ENCODE measurements around the gene TNF.

The TNF gene

DNA sequence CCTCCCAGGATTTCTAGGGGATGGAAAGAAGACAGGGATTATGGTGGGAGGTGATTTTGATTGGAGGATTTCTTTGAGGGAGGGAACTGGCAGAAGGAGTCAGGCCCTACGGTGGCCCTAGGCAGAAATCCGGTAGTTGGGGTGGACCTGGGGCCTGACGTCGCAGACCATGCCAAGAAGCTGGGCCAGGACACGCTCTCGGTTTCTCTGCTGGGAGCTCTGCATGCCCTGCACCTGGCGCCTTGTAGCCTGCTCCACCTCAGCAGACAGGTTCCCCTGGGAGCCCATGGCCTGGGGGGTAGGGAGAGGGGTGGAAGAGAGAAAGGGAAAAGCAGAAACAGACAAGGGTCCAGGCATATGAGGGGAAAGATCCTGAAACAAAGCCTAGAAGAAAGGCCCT lies 30.1 kb upstream of the TNF start:
- no peak for DNase-seq

DNA sequence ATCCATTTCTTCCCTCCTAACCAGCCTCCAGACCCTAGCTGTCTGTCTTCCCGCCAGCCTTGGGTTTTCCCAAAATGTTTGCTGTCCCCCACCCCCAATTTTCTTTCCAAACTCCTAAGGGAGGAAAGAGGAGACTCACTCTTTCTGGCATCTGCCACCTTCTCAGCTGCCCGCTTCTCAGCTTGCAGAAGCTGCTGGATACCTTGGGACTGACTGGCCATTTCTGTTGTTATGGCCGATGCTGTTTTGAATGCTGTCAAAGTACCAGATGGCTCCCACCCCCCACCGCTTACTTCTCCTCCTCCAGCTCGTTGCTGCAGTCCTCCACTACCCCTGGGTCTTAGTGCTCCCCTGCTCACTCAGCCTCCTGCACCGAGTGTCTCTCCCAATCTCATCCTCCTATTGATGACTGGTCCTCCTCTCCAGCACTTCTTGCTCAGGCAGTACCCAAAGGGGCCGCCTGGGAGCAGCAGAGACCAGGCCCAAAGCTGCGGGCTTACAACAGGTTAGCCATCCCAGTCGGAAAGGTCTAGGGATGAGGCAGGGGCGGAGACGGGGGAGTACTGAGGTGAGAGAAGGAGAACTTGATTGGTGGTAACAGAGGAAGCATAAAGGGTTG lies 28.9 kb upstream of the TNF start, which contains the start of gene ATP6V1G2:
Gene ATP6V1G2, minus strand, starts transcription at position 270 of the 619 bp plus-strand sequence. Its CDS starts 49 bp downstream, at position 221.
- DNase-seq = peak; percentile 90

DNA sequence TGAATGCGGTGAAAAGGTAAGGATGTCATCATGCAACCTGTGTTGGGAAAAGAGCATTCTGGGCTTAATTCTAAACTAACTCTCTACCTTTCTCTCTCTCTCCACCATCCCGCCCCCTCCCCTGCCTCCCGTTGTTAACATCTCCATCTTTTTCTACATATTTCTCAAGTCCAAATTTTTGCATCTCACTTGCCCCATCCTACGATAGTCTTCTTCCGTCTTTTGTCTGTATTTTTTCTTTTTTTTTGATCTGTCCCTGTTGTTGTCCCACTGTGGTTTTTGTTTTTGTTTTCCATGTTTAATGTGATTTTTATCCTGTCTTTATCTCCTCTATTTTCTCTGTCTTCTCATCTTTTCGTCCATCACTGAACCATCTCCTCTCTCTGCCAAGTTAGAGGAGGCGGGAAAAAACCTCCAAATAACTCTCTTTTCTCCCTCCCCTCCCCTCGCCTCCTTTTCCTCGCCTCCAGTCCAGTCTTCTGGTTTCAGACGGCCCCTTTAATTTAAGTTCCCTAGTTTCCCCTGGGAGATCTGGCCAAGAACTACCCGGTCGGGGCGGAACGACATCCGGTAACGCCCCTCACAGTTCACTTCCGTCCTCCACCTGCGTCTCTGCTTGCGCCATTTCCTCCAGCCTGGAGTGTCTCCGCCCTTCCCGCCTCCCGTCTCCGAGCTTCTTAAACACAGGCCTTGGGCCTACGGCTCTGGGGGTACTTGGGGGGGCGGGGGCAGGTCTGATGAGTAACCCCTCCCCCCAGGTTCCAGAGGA lies 28.2 kb upstream of the TNF start, which contains the start of gene NFKBIL1:
Gene NFKBIL1, plus strand, starts transcription at position 651 of the 769 bp plus-strand sequence. Its CDS starts 87 bp downstream, at position 738.
- peak; percentile 91 for DNase-seq

DNA sequence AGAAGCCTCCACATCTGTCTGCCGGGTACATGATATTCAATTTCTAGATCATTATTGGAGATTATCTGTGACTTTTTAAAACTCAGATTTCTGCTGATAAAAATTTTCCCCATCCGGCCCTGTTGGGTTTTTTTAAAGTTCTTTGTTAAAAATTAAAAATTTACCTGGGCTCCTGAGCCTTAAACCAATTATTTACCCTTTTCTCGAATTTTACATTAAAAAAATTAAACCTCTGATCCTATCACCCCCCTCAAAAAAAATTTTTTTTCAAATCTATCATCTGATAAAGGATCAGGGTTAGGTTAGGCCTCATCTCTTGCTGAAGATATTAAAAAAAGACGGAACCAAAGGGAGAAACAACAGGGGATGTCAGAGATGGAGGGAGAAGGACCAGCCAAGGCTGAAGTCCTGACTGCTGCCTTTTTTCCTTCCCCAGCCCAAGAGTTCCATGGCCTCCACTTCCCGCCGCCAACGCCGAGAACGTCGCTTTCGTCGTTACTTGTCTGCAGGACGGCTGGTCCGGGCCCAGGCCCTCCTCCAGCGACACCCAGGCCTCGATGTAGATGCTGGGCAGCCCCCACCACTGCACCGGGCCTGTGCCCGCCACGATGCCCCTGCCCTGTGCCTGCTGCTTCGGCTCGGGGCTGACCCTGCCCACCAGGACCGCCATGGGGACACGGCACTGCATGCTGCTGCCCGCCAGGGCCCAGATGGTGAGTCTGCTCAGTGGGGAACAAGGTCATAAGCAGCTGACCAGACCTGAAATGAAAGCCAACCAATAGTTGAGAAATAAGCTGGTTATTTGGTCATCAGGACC lies 27.4 kb upstream of the TNF start:
- DNase-seq = no peak

DNA sequence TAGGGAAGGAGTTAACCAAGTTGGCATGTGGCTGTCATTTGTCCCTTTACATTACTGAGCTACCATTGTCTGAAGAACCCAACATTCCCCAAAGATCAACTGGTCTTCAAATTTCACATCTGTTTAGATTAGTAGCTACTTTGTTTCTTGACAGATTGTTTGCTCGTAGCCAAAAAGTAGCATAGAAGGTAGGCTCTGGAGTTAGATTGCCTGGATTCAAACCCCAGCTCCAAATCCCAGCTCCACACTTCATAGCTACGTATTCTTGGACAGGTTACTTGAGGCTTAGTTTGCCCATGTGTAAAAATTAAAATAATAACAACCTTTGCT lies 26.9 kb upstream of the TNF start:
- DNase-seq = no peak

DNA sequence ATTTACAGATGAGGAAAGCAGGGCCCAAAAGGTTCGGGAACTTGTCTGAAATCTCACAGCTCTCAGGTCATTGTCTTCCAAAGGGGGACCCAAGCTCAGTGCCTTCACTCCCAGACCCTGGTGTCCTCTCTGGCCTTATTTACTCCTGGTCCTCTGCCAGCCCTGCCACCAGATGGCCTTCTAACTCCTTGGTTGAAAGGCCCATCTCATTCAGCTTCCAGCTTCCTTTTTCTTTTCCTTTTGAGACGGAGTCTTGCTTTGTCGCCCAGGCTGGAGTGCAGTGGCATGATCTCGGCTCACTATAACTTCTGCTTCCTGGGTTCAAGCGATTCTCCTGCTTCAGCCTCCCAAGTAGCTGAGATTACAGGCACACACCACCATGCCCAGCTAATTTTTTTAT lies 24.0 kb upstream of the TNF start:
- peak; percentile 72 for DNase-seq

DNA sequence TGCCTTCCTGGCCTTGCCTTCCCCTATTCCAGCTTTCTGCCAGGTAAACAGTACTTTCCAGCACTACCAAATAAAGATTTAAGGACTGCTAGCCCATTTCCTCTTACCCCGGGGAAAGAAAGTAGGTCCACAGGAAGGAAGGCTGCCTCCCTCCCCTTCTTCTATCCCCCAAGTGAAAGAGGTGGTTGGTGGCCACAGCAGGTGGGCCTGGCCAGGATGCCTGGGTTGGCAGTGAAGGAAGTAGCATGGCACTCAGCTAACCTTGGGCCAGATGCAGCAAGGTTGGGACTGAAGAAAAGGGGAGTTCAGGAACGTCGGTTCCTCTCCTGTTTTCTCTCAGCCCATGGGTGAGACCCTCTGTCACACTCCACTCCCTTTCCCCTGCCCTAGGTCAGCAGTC lies 19.1 kb upstream of the TNF start:
- no peak for DNase-seq

DNA sequence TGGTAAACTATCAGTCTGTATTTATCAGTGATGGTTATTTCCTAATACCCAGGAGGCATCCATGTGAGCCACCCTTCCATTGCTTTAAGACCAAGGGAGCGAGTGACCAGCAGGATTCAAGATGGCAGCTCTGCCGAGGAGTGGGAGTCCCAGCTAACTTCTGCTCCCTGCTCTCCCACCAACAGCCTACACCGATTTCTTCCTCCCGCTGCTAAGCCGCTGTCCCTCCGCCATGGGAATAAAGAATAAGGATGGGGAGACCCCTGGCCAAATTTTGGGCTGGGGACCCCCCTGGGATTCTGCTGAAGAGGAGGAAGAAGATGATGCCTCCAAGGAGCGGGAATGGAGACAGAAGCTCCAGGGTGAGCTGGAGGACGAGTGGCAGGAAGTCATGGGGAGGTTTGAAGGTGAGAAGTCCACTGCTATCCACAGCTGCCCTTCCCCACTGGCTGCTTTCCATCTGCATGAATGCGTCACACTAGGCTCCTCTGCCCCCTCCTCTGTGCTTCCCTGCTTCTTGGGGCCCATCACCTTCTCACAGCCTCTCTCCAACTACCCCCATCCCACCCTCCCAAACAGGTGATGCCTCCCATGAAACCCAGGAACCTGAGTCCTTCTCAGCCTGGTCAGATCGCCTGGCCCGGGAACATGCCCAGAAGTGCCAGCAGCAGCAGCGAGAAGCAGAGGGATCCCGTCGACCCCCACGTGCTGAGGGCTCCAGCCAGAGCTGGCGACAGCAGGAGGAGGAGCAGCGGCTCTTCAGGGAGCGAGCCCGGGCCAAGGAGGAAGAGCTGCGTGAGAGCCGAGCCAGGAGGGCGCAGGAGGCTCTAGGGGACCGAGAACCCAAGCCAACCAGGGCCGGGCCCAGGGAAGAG lies 17.7 kb upstream of the TNF start:
- no peak for DNase-seq

DNA sequence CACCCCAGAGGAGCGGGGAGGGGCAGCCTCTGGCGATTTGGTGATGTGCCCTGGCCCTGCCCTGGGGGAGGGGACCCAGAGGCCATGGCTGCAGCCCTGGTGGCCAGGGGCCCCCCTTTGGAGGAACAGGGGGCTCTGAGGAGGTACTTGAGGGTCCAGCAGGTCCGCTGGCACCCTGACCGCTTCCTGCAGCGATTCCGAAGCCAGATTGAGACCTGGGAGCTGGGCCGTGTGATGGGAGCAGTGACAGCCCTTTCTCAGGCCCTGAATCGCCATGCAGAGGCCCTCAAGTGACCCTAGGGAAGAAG lies 17.1 kb upstream of the TNF start:
- no peak for DNase-seq

DNA sequence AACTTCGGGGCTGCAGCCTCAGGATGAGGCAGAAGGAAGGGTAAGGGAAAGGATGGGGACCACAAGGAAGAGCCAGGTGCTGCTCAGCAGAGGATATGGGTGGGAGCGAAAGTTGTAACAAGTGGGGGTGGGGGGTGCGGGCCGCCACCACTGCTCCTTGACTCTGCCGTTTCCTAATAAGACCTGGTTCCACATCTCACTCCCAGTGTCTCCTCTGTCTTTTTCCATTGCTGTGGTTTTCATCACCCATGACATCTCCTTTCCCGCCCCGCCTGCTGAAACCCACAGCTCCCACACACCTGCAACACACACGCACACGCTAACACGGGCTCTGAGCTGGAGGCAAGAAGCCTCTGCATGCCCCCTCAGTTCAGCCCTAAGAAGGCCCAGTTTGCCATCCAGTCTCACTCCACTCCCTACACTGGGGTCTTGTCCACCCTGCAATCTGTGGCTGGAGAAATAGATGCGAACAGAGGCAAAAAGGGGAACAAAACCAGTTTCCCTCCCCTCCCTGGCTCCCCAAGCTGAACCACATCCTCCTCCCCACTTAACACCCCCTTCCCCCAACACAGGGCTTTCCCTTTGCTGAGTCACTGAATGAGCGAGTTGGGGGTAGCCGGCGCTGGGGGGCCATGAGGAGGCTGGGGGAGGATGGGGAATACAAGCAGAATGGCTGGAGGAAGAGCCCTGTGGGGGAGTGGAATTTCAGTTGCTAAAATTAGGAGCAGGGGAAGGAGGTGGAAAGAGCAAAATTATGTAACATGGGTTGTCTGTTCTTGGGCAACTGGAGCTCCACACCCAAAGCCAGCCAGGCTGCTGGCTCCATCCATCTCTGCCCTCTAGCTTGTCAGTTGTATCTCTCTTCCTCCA lies 16.5 kb upstream of the TNF start:
- DNase-seq = peak; percentile 81

DNA sequence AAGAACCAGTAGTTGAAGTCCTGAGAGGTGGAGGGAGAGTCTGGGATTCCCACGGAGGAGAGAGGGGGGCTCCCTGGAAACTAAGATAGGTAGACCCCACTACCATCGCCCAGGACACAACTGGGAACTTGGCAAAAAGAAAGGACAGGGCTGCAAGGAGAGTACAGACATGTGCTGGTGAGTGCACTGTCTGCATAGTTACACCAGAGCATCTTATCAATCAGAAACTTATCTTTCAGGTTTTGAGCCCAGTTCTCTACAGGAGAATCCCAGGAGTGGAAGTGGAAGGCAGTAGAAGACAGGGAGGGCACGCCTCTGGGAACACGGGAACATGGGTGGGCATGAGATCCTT lies 15.8 kb upstream of the TNF start:
- no peak for DNase-seq

DNA sequence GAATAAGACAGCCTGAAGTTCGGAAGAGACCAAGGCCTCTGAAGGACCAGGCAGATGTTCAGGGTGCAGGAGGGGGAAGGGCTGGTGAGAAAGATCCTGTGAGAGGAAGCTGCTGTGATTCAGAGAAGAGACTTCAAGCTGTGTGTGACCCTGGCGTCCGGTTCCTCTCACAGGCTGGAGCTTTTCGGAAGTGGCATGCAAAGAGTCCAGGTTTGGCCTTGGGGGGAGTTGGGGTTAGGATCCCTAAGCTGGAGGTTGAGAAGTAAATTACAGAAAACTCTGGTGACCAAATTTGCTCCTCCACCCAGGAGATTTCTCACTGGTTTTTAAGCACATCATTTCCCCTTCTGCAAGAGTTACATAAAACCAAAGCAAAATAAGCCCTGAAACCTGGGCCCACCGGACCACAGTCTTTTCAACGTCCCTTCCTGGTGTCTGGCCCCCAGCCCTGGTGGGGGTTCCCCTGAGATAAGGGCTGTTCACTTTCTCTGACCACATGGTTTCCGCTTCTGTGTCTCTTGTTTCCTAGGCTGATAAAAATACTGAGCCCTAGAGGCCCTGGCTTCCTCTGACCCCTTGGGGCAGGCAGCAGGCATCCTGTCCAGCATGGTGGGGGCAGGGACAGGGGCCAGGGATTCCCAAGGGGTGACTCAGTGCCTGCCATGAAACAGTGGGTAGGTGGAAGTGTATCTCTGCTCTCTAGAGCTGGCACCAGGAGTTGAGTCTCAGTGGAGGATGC lies 15.2 kb upstream of the TNF start:
- peak; percentile 53 for DNase-seq

DNA sequence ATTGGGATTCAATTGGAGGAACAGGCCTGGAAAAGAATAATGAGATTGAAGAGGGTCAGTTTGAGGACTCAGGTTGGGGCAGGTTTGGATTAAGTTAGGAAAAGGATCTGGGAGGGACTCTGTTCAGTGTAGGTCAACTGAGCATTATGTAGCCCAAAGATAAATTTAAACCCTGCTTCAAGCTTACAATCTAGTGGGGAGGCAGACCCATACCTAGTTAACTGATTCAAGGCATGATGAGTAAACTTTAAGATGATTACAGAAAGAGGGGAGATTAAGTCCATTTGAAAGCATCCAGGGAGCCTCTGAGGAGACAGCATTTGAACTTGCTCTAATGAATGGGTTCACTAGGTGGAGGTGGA lies 14.7 kb upstream of the TNF start:
- no peak for DNase-seq

DNA sequence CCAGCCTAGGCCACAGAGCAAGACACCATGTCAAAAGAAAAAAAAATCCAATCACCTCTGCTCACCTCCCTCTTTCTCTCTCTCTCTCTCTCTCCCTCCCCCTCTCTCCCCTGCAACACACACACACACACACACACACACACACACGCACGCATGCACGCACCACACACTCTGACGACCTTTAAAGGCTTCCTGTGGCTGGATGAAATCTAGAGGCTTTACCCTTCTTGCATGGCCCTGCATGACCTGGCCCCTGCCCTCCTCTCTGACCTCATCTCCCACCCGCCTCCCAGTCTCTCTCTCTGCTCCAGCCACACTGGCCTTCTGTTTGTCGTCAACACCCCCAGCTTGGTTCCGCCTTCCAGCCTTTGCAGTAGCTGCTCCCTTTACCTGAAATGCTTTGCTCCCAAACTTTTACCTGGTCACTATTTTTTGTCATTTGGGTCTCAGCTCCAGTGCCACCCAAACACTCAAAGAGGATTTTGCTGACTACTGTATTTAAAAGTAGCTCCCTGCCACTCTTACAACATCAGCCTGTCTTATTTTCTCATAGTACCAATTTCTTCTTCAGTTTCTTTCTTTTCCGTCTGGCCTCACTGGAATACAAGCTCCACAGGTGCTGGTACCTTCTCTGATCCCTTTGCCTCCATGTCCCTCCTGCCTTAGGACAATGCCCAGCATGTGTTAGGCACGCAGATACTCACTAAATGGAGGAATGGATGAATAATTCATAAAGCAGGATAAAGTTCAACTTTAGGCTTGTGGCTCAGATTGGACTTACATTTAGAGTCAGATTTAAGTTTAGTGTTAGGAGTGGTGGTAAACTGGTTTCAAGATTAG lies 7.6 kb upstream of the TNF start:
- peak; percentile 10 for DNase-seq

DNA sequence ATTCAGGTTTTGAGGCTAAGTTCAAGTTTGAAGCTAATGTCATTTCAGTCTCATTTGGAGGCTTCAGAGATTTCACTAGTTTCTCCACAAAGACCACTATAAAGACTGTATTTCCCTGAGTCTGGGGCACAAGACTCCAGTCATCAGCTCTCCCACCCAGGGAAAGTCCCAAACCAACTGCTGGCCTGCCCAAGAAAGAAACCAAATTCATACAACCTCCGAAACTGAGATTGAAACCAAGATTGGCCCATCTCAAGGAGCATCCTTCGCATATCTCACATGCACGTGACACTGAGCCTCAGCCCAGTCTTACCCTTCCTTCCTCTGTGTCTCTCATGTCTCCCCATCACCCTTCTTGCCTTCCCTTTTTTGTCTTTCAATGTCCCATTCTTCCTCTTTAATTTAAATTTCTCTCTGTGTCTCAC lies 6.8 kb upstream of the TNF start:
- DNase-seq = peak; percentile 78

DNA sequence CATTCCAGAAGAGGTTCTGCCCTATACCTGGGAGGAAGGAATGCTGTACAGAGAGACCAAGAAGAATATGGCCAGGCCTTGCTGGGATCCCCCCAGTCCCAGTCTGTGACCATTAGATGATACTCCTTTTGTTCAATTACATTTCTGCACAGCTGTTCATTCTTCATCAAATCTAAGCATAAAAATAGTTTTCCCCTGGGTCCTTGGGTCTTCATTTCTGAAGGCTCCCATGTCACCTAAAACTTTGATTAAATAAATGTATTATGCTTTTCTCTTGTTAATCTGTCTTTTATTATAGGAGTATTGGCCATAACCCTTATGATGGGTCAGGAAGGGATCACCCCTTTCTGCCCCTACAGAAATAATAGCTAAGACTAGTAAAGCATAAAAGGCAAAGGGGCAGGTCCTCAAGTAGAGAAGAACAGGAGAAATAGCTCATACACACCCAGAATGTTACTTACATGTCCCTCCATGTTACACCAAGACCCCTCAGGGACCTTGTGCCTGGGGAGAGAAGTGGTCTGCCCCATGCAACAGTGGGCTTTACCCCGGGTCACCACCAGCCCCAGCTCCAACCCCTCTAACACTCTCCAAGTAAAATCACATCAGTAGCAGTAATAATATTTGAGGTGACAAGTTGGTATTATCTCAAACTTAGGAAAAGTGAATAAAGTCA lies 5.4 kb upstream of the TNF start:
- DNase-seq = no peak

DNA sequence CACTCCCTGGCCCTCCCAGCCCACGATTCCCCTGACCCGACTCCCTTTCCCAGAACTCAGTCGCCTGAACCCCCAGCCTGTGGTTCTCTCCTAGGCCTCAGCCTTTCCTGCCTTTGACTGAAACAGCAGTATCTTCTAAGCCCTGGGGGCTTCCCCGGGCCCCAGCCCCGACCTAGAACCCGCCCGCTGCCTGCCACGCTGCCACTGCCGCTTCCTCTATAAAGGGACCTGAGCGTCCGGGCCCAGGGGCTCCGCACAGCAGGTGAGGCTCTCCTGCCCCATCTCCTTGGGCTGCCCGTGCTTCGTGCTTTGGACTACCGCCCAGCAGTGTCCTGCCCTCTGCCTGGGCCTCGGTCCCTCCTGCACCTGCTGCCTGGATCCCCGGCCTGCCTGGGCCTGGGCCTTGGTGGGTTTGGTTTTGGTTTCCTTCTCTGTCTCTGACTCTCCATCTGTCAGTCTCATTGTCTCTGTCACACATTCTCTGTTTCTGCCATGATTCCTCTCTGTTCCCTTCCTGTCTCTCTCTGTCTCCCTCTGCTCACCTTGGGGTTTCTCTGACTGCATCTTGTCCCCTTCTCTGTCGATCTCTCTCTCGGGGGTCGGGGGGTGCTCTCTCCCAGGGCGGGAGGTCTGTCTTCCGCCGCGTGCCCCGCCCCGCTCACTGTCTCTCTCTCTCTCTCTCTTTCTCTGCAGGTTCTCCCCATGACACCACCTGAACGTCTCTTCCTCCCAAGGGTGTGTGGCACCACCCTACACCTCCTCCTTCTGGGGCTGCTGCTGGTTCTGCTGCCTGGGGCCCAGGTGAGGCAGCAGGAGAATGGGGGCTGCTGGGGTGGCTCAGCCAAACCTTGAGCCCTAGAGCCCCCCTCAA lies 3.1 kb upstream of the TNF start, which contains the start of gene LTA:
Gene LTA, plus strand, starts transcription at position 249 of the 871 bp plus-strand sequence. Its CDS starts 454 bp downstream, at position 703.
- peak; percentile 84 for DNase-seq
